Measurements from ENCODE around the gene LYZL1. TPM values are rescaled to one million over a fixed set of nuclear protein-coding genes. Genes with fewer than 3 reads are reported as not detected.

The LYZL1 gene
- total RNA-seq, 1 experiment from 2014 or later = not detected

DNA sequence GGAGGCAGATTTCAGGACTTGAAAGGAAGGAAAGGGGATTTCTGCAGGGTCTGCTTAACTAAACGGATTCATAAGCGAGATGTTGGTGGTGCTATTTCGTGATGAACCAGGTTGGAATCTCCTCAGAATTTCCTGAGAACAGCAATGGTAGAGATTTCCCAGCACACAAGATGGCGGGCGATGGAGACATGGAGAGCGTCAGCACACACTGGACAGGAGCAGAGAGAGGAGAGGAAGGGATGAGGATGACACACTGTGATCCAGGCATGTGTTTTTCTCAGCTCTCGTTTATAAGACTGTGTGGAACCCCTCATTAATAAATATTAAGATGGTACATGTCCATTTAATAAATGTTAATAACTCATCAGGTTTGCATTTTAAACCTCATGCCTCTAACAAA, 43.9 kb upstream of the LYZL1 start:
- H3K4ac ChIP-seq (ENCODE audit: low read depth, low read length) = no peak overlapping the region
- no peaks in the 10 kb centered on the region for H3K4me1 ChIP-seq (ENCODE audit: insufficient read depth, low read length)
- no peak for DNase-seq
- H3K4me1 Mint-ChIP-seq = peaks cover 0 to 4% of the 10 kb centered on the region in 2 experiments; a peak in 2 of 4 replicates
- H3K9me3 ChIP-seq (ENCODE audit: control insufficient read depth, low read depth, low read length) = no peaks in the 10 kb centered on the region
- H3K27ac ChIP-seq (ENCODE audit: insufficient read length, low read depth, low read length) = no peak overlapping the region
- H4K20me1 ChIP-seq (ENCODE audit: control insufficient read depth, insufficient read depth, insufficient read length) = no peaks in the 10 kb centered on the region
- no peak overlapping the region for H2BK20ac ChIP-seq (ENCODE audit: low read depth, low read length, poor library complexity, severe bottlenecking)
- no peak overlapping the region for H3K14ac ChIP-seq (ENCODE audit: insufficient read depth, low read length)
- no peak overlapping the region for H3K4me3 Mint-ChIP-seq
- H3K4me2 ChIP-seq (ENCODE audit: insufficient read depth, insufficient read length, low read length) = no peak overlapping the region
- no peak overlapping the region for H2BK120ac ChIP-seq (ENCODE audit: low read depth, low read length, poor library complexity, severe bottlenecking)
- H3K23me2 ChIP-seq (ENCODE audit: insufficient read length, low read depth, low read length, poor library complexity, severe bottlenecking) = no peaks in the 10 kb centered on the region
- no peaks in the 10 kb centered on the region for H3K27me3 Mint-ChIP-seq (ENCODE audit: low read depth)
- WGBS (ENCODE audit: extremely low coverage, insufficient read length, low lambda C conversion rate) = no CpG with 5 or more reads among the region's 7 CpGs
- H3K9me3 Mint-ChIP-seq = no peaks in the 10 kb centered on the region; a peak in 1 of 5 replicates
- no peak overlapping the region for H3K9ac ChIP-seq (ENCODE audit: extremely low read depth, insufficient read length, low read length)
- H3K36me3 Mint-ChIP-seq (ENCODE audit: insufficient read depth in 1 of 3, low read depth in 3 of 3) = no peaks in the 10 kb centered on the region
- H3K27me3 ChIP-seq (ENCODE audit: insufficient read depth, low read length) = no peaks in the 10 kb centered on the region
- TF ChIP-seq, protein P1, sequence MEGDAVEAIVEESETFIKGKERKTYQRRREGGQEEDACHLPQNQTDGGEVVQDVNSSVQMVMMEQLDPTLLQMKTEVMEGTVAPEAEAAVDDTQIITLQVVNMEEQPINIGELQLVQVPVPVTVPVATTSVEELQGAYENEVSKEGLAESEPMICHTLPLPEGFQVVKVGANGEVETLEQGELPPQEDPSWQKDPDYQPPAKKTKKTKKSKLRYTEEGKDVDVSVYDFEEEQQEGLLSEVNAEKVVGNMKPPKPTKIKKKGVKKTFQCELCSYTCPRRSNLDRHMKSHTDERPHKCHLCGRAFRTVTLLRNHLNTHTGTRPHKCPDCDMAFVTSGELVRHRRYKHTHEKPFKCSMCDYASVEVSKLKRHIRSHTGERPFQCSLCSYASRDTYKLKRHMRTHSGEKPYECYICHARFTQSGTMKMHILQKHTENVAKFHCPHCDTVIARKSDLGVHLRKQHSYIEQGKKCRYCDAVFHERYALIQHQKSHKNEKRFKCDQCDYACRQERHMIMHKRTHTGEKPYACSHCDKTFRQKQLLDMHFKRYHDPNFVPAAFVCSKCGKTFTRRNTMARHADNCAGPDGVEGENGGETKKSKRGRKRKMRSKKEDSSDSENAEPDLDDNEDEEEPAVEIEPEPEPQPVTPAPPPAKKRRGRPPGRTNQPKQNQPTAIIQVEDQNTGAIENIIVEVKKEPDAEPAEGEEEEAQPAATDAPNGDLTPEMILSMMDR (conservative IDR thresholded peaks at IDR 0.05) = no peak
- H3K56ac ChIP-seq (ENCODE audit: insufficient read length, low read depth, low read length) = no peak overlapping the region
- no peak overlapping the region for H2BK5ac ChIP-seq (ENCODE audit: insufficient read length, low read length)
- no peaks in the 10 kb centered on the region for H3K79me2 ChIP-seq (ENCODE audit: insufficient read depth, low read length)
- H4K91ac ChIP-seq (ENCODE audit: insufficient read length, low read depth, low read length) = no peak overlapping the region
- no peak overlapping the region for H3K27ac Mint-ChIP-seq
- no peak overlapping the region for H4K5ac ChIP-seq (ENCODE audit: insufficient read length, low read depth, low read length)
- H3K18ac ChIP-seq (ENCODE audit: insufficient read length, low read depth, low read length) = no peak overlapping the region
- no peak overlapping the region for H3T11ph ChIP-seq (ENCODE audit: low read length)
- H4K8ac ChIP-seq (replicated peaks; ENCODE audit: insufficient read length, low read depth, low read length) = no peak overlapping the region
- no peak overlapping the region for H2BK15ac ChIP-seq (ENCODE audit: low read depth, low read length)
- no peaks in the 10 kb centered on the region for H3K79me1 ChIP-seq (ENCODE audit: insufficient read depth, low read depth, low read length, poor library complexity, severe bottlenecking)
- H2BK12ac ChIP-seq (ENCODE audit: insufficient read length, low read depth, low read length) = no peak overlapping the region
- H3K23ac ChIP-seq (ENCODE audit: insufficient read length, low read depth, low read length) = no peak overlapping the region
- no peak overlapping the region for H2AFZ ChIP-seq (ENCODE audit: low read length)
- H2AK5ac ChIP-seq (ENCODE audit: insufficient read length, low read length) = no peak overlapping the region

Measured in H9 (cell line).